ENCODE data around the gene LYRM2.

The LYRM2 gene

GRCh38 chr6:89542081-89542857 lies 96.3 kb downstream of the LYRM2 start:
- no peak for DNase-seq (ENCODE audit: low read depth)
- H3K4me3 ChIP-seq (ENCODE audit: low read depth, low read length) = no peak overlapping the region
- in situ Hi-C loops (cut with HindIII; ENCODE audit: low sequenced_read_pairs) = no loop called here
- TF ChIP-seq CTCF (IDR thresholded peaks at IDR 0.05; ENCODE audit: low read depth, low read length, missing control alignments) = no peak

- in situ Hi-C loops (cut with HindIII; ENCODE audit: low sequenced_read_pairs) = no loop called here
- no peak overlapping the region for H3K4me3 ChIP-seq (ENCODE audit: low read depth, low read length)
- no peak for TF ChIP-seq CTCF (IDR thresholded peaks at IDR 0.05; ENCODE audit: low read depth, low read length, missing control alignments)
- DNase-seq (ENCODE audit: low read depth) = no peak
These were observed 98.8 kb downstream of the LYRM2 start for GRCh38 chr6:89539779-89540178.

GRCh38 chr6:89536231-89536630 lies 102.3 kb downstream of the LYRM2 start:
- in situ Hi-C loops (cut with HindIII; ENCODE audit: low sequenced_read_pairs) = no loop called here
- no peak for TF ChIP-seq CTCF (IDR thresholded peaks at IDR 0.05; ENCODE audit: low read depth, low read length, missing control alignments)
- no peak overlapping the region for H3K4me3 ChIP-seq (ENCODE audit: low read depth, low read length)
- no peak for DNase-seq (ENCODE audit: low read depth)

- DNase-seq (ENCODE audit: low read depth) = no peak
- no peak for TF ChIP-seq CTCF (IDR thresholded peaks at IDR 0.05; ENCODE audit: low read depth, low read length, missing control alignments)
These were observed 107.6 kb downstream of the LYRM2 start for GRCh38 chr6:89530982-89531381.

GRCh38 chr6:89528866-89529265 lies 109.7 kb downstream of the LYRM2 start:
- H3K4me3 ChIP-seq (ENCODE audit: low read depth, low read length) = no peak overlapping the region
- in situ Hi-C loops (cut with HindIII; ENCODE audit: low sequenced_read_pairs) = no loop called here
- DNase-seq (ENCODE audit: low read depth) = no peak
- no peak for TF ChIP-seq CTCF (IDR thresholded peaks at IDR 0.05; ENCODE audit: low read depth, low read length, missing control alignments)

More at GRCh38 chr6:89530982-89531381, 107.6 kb downstream of the LYRM2 start:
- H3K4me3 ChIP-seq (ENCODE audit: low read depth, low read length) = no peak overlapping the region
- in situ Hi-C loops (cut with HindIII; ENCODE audit: low sequenced_read_pairs) = no loop called here

- no peak for DNase-seq (ENCODE audit: low read depth)
- TF ChIP-seq CTCF (IDR thresholded peaks at IDR 0.05; ENCODE audit: low read depth, low read length, missing control alignments) = no peak
- no peak overlapping the region for H3K4me3 ChIP-seq (ENCODE audit: low read depth, low read length)
- in situ Hi-C loops (cut with HindIII; ENCODE audit: low sequenced_read_pairs) = no loop called here
These were observed 110.9 kb downstream of the LYRM2 start for GRCh38 chr6:89527634-89528033.

Measured in astrocyte of the cerebellum (primary cell).